ENCODE results near the gene DOP1A. TPM values are rescaled to one million over a fixed set of nuclear protein-coding genes. Genes with fewer than 3 reads are reported as not detected.

The DOP1A gene
- total RNA-seq, 4 donors from 2014 or later = 33.2 to 46.9 (median 34.1) TPM

DNA sequence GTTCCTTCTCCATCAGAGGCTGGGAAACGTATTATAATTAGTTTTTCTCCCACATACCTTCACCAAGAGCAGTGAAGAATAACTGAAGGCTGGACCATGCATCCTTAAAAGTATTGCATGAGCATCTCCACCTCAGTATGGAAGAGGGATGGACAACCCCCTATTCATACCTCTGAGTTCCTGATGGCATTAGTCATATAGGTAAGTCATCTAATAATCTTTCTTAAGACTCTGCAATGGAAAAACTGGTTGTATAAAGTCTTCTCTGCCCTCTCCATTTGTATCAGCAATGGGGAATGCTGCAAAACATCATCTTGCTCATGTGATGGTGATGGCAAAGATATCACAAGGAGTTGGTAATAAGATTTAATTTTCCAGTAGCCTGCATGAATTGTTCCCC, 101.1 kb downstream of the DOP1A start:
- no peak for DNase-seq (ENCODE audit: extremely low spot score)
- no peak overlapping the region for H3K27ac ChIP-seq (replicated peaks in 1 of 4)
- TF ChIP-seq EP300 (IDR thresholded peaks at IDR 0.05) (no peak), POLR2A (IDR thresholded peaks at IDR 0.05; ENCODE audit: low read depth) (no peak), POLR2AphosphoS5 (IDR thresholded peaks at IDR 0.05) (no peak)
- TF ChIP-seq, protein P1, sequence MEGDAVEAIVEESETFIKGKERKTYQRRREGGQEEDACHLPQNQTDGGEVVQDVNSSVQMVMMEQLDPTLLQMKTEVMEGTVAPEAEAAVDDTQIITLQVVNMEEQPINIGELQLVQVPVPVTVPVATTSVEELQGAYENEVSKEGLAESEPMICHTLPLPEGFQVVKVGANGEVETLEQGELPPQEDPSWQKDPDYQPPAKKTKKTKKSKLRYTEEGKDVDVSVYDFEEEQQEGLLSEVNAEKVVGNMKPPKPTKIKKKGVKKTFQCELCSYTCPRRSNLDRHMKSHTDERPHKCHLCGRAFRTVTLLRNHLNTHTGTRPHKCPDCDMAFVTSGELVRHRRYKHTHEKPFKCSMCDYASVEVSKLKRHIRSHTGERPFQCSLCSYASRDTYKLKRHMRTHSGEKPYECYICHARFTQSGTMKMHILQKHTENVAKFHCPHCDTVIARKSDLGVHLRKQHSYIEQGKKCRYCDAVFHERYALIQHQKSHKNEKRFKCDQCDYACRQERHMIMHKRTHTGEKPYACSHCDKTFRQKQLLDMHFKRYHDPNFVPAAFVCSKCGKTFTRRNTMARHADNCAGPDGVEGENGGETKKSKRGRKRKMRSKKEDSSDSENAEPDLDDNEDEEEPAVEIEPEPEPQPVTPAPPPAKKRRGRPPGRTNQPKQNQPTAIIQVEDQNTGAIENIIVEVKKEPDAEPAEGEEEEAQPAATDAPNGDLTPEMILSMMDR (IDR thresholded peaks at IDR 0.05) = no peak
- H3K4me3 ChIP-seq = no peak overlapping the region
- WGBS = 82% methylated on average over 1 of the region's 1 CpG
- no peaks in the 10 kb centered on the region for H3K9me3 ChIP-seq
- intact Hi-C loops (cut with DNase I) = no loop called here
- H3K4me1 ChIP-seq = peaks cover 0 to 9% (median 3%) of the 10 kb centered on the region in 4 donors
- H3K36me3 ChIP-seq = peaks cover 32 to 100% (median 90%) of the 10 kb centered on the region in 4 donors
- H3K27me3 ChIP-seq = no peaks in the 10 kb centered on the region

DNA sequence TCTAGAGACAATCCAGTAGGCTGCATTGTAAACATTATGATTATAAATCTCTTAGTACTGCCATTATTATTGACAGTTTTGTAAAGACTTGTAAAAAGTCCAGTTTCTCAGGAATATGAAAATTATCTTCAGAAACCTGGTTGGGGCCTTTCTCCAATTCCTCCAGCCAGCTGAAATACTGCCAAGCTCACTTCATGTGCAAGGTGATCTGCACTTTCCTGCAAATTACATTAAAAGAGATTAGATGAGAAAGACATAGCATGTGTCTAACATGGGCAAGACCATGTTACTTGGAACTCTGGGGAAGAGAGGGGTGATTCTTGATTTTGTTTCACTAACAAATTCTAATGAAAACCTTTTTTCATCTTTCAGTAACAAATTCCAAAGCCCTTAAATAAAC, 101.6 kb downstream of the DOP1A start:
- DNase-seq (ENCODE audit: extremely low spot score) = no peak
- intact Hi-C loops (cut with DNase I) = no loop called here
- TF ChIP-seq POLR2AphosphoS5 (IDR thresholded peaks at IDR 0.05) = no peak
- Histone ChIP-seq H3K27ac (replicated peaks in 1 of 4) (no peak overlapping the region), H3K27me3 (no peaks in the 10 kb centered on the region), H3K4me1 (peaks cover 0 to 9% (median 3%) of the 10 kb centered on the region in 4 donors), H3K4me3 (no peak overlapping the region), H3K9me3 (no peaks in the 10 kb centered on the region), H3K36me3 (peaks cover 38 to 100% (median 93%) of the 10 kb centered on the region in 4 donors)

DNA sequence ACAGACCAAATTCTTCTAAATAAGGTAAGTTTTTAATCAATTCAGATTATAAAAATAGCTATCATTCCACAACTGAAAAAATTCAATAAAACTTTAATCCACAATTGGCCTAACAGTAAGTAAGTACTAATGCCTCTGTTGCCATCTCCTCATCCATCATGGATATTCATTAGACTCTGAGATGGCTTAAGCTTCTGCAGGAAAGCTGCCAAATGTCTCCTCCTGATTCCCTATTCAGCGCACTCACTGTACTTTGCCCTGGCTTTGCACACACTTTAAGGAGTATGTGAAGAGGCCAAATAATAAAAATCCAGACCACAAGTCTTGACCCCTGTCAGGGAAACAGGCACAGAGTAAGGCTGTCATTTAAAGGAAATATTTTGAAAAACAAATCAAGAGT, 102.0 kb downstream of the DOP1A start:
- intact Hi-C loops (cut with DNase I) = no loop called here
- Histone ChIP-seq H3K4me3 (no peak overlapping the region), H3K36me3 (peaks cover 40 to 99% (median 90%) of the 10 kb centered on the region in 4 donors), H3K4me1 (peaks cover 0 to 9% (median 3%) of the 10 kb centered on the region in 4 donors), H3K9me3 (no peaks in the 10 kb centered on the region), H3K27ac (replicated peaks in 1 of 4) (no peak overlapping the region), H3K27me3 (no peaks in the 10 kb centered on the region)
- no peak for DNase-seq (ENCODE audit: extremely low spot score)
- 33% methylated on average over 1 of the region's 1 CpG for WGBS
- TF ChIP-seq POLR2AphosphoS5 (IDR thresholded peaks at IDR 0.05) (no peak), EP300 (IDR thresholded peaks at IDR 0.05) (no peak), POLR2A (IDR thresholded peaks at IDR 0.05; ENCODE audit: low read depth) (no peak)
- TF ChIP-seq, protein P1 (IDR thresholded peaks at IDR 0.05) = no peak

GRCh38 chr6:83176246-83176645, 108.8 kb downstream of the DOP1A start:
- peaks cover 16 to 90% (median 60%) of the 10 kb centered on the region in 4 donors for H3K36me3 ChIP-seq
- no peaks in the 10 kb centered on the region for H3K4me1 ChIP-seq

GRCh38 chr6:83180426-83180950, 113.0 kb downstream of the DOP1A start:
- no peak for DNase-seq (ENCODE audit: extremely low spot score)
- intact Hi-C loops (cut with DNase I) = no loop called here
- Histone ChIP-seq H3K27me3 (no peaks in the 10 kb centered on the region), H3K4me1 (no peaks in the 10 kb centered on the region), H3K36me3 (peaks cover 0 to 94% (median 43%) of the 10 kb centered on the region in 4 donors), H3K27ac (replicated peaks in 1 of 4) (no peak overlapping the region), H3K4me3 (no peak overlapping the region), H3K9me3 (no peaks in the 10 kb centered on the region)
- TF ChIP-seq POLR2A (IDR thresholded peaks at IDR 0.05; ENCODE audit: low read depth) (no peak), EP300 (IDR thresholded peaks at IDR 0.05) (no peak), POLR2AphosphoS5 (IDR thresholded peaks at IDR 0.05) (no peak)
- TF ChIP-seq, protein P1 (IDR thresholded peaks at IDR 0.05) = no peak

More at GRCh38 chr6:83176246-83176645, 108.8 kb downstream of the DOP1A start:
- WGBS = 58% methylated on average over 4 of the region's 4 CpGs
- no peaks in the 10 kb centered on the region for H3K9me3 ChIP-seq
- H3K27me3 ChIP-seq = no peaks in the 10 kb centered on the region
- no peak overlapping the region for H3K4me3 ChIP-seq
- no peak for TF ChIP-seq POLR2A (IDR thresholded peaks at IDR 0.05; ENCODE audit: low read depth)
- no peak for TF ChIP-seq EP300 (IDR thresholded peaks at IDR 0.05)
- no peak for TF ChIP-seq POLR2AphosphoS5 (IDR thresholded peaks at IDR 0.05)
- TF ChIP-seq, protein P1 (IDR thresholded peaks at IDR 0.05) = no peak
- DNase-seq (ENCODE audit: extremely low spot score) = no peak
- intact Hi-C loops (cut with DNase I) = no loop called here
- no peak overlapping the region for H3K27ac ChIP-seq (replicated peaks in 1 of 4)
